Measurements from ENCODE around the gene CHST10.
A peak's percentile ranks its signal among the peaks of the same experiment; 100 is the strongest.
"Not testable (repeated sequence)": the region's sequence is repeated elsewhere in the genome, so short reads cannot be mapped to it uniquely, and the experiment has no call there.

Gene CHST10

GRCh38 chr2:100416935-100417710 is at the start of gene CHST10:
Gene CHST10, minus strand, starts transcription at chr2:100417668. Its CDS starts 10,993 bp downstream, at chr2:100406675.
- DNase-seq = peak; percentile 22

- no peak for DNase-seq
Observed at GRCh38 chr2:100460904-100461530, 43.5 kb upstream of the CHST10 start.

- DNase-seq = not testable (repeated sequence)
Observed at GRCh38 chr2:100456357-100456756, 38.9 kb upstream of the CHST10 start.

- no peak for DNase-seq
Observed at GRCh38 chr2:100453853-100454252, 36.4 kb upstream of the CHST10 start.

- DNase-seq = no peak
Observed at GRCh38 chr2:100451734-100452133, 34.3 kb upstream of the CHST10 start.

- DNase-seq = no peak
Observed at GRCh38 chr2:100451092-100451491, 33.6 kb upstream of the CHST10 start.

GRCh38 chr2:100446696-100447095 is 29.2 kb upstream of the CHST10 start:
- no peak for DNase-seq

- DNase-seq = no peak
Observed at GRCh38 chr2:100437751-100438150, 20.3 kb upstream of the CHST10 start.

GRCh38 chr2:100429726-100430125 is 12.3 kb upstream of the CHST10 start:
- no peak for DNase-seq

- DNase-seq = peak; percentile 42
Observed at GRCh38 chr2:100427627-100428258, 10.3 kb upstream of the CHST10 start.

- no peak for DNase-seq
Observed at GRCh38 chr2:100427111-100427510, 9.6 kb upstream of the CHST10 start.

GRCh38 chr2:100426384-100426720 is 8.9 kb upstream of the CHST10 start:
- no peak for DNase-seq

- no peak for DNase-seq
Observed at GRCh38 chr2:100425573-100426383, 8.3 kb upstream of the CHST10 start.

GRCh38 chr2:100425107-100425506 is 7.6 kb upstream of the CHST10 start:
- no peak for DNase-seq

- DNase-seq = no peak
Observed at GRCh38 chr2:100424277-100424875, 6.9 kb upstream of the CHST10 start.

- no peak for DNase-seq
Observed at GRCh38 chr2:100423631-100424030, 6.2 kb upstream of the CHST10 start.

GRCh38 chr2:100422320-100423055 is 5.0 kb upstream of the CHST10 start:
- no peak for DNase-seq

GRCh38 chr2:100419915-100420314 is 2.4 kb upstream of the CHST10 start:
- DNase-seq = no peak

GRCh38 chr2:100418406-100418962 is 1.0 kb upstream of the CHST10 start:
- no peak for DNase-seq

GRCh38 chr2:100417711-100418124 is 250 bp upstream of the CHST10 start:
- no peak for DNase-seq

- no peak for DNase-seq
Observed at GRCh38 chr2:100416397-100416934, 1.0 kb downstream of the CHST10 start.
